ENCODE measurements around the gene PIK3C3. TPM values are rescaled to one million over a fixed set of nuclear protein-coding genes. Genes with fewer than 3 reads are reported as not detected.

Gene PIK3C3
- total and polyA plus RNA-seq, 2 experiments from 2014 or later: 24.9 to 54.7 TPM

GRCh38 chr18:41985914-41986313, 30.9 kb downstream of the PIK3C3 start:
- Histone ChIP-seq H3K27me3 (no peaks in the 10 kb centered on the region), H3K4me2 (no peak overlapping the region), H3K79me2 (no peaks in the 10 kb centered on the region), H3K27ac (no peak overlapping the region), H3K4me1 (ENCODE audit: insufficient read depth) (no peaks in the 10 kb centered on the region), H3K9me3 (ENCODE audit: low read depth) (no peaks in the 10 kb centered on the region), H3K36me3 (replicated peaks; ENCODE audit: insufficient read depth, low read depth) (no peaks in the 10 kb centered on the region), H3K4me3 (no peak overlapping the region), H2AFZ (no peak overlapping the region), H4K20me1 (ENCODE audit: insufficient read depth, poor library complexity, severe bottlenecking) (peaks cover 6% of the 10 kb centered on the region), H3K9me2 (replicated peaks; ENCODE audit: insufficient read depth) (no peaks in the 10 kb centered on the region)
- TF ChIP-seq, protein P1, sequence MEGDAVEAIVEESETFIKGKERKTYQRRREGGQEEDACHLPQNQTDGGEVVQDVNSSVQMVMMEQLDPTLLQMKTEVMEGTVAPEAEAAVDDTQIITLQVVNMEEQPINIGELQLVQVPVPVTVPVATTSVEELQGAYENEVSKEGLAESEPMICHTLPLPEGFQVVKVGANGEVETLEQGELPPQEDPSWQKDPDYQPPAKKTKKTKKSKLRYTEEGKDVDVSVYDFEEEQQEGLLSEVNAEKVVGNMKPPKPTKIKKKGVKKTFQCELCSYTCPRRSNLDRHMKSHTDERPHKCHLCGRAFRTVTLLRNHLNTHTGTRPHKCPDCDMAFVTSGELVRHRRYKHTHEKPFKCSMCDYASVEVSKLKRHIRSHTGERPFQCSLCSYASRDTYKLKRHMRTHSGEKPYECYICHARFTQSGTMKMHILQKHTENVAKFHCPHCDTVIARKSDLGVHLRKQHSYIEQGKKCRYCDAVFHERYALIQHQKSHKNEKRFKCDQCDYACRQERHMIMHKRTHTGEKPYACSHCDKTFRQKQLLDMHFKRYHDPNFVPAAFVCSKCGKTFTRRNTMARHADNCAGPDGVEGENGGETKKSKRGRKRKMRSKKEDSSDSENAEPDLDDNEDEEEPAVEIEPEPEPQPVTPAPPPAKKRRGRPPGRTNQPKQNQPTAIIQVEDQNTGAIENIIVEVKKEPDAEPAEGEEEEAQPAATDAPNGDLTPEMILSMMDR (IDR thresholded peaks at IDR 0.05; ENCODE audit: poor library complexity): no peak
- TF ChIP-seq EZH2phosphoT487 (IDR thresholded peaks at IDR 0.05; ENCODE audit: low read depth, severe bottlenecking, unreplicated experiment) (no peak), EZH2 (IDR thresholded peaks at IDR 0.05; ENCODE audit: borderline replicate concordance) (no peak)
- 94% methylated on average over 2 of the region's 2 CpGs for WGBS (ENCODE audit: low lambda C conversion rate, missing lambda C conversion rate)
- no peak for DNase-seq (ENCODE audit: low spot score)

GRCh38 chr18:41989508-41989907, 34.5 kb downstream of the PIK3C3 start:
- H3K9me3 ChIP-seq (ENCODE audit: low read depth): no peaks in the 10 kb centered on the region
- H3K79me2 ChIP-seq: no peaks in the 10 kb centered on the region
- TF ChIP-seq EZH2 (IDR thresholded peaks at IDR 0.05; ENCODE audit: borderline replicate concordance) (no peak), EZH2phosphoT487 (IDR thresholded peaks at IDR 0.05; ENCODE audit: low read depth, severe bottlenecking, unreplicated experiment) (no peak)
- TF ChIP-seq, protein P1 (IDR thresholded peaks at IDR 0.05; ENCODE audit: poor library complexity): no peak
- no peak overlapping the region for H2AFZ ChIP-seq
- H3K36me3 ChIP-seq (replicated peaks; ENCODE audit: insufficient read depth, low read depth): no peaks in the 10 kb centered on the region
- 82% methylated on average over 5 of the region's 5 CpGs for WGBS (ENCODE audit: low lambda C conversion rate, missing lambda C conversion rate)
- no peak for DNase-seq (ENCODE audit: low spot score)
- H3K27me3 ChIP-seq: no peaks in the 10 kb centered on the region
- no peak overlapping the region for H3K4me2 ChIP-seq
- H4K20me1 ChIP-seq (ENCODE audit: insufficient read depth, poor library complexity, severe bottlenecking): no peaks in the 10 kb centered on the region
- H3K9me2 ChIP-seq (replicated peaks; ENCODE audit: insufficient read depth): no peaks in the 10 kb centered on the region
- no peak overlapping the region for H3K27ac ChIP-seq
- H3K4me3 ChIP-seq: no peak overlapping the region
- no peaks in the 10 kb centered on the region for H3K4me1 ChIP-seq (ENCODE audit: insufficient read depth)

- Histone ChIP-seq H3K4me1 (ENCODE audit: insufficient read depth) (no peaks in the 10 kb centered on the region), H3K9me2 (replicated peaks; ENCODE audit: insufficient read depth) (no peaks in the 10 kb centered on the region), H3K4me2 (no peak overlapping the region), H3K9me3 (ENCODE audit: low read depth) (no peaks in the 10 kb centered on the region), H3K27ac (no peak overlapping the region), H3K4me3 (no peak overlapping the region), H3K79me2 (no peaks in the 10 kb centered on the region), H4K20me1 (ENCODE audit: insufficient read depth, poor library complexity, severe bottlenecking) (no peaks in the 10 kb centered on the region), H3K36me3 (replicated peaks; ENCODE audit: insufficient read depth, low read depth) (no peaks in the 10 kb centered on the region), H3K27me3 (no peaks in the 10 kb centered on the region), H2AFZ (no peak overlapping the region)
- TF ChIP-seq EZH2phosphoT487 (IDR thresholded peaks at IDR 0.05; ENCODE audit: low read depth, severe bottlenecking, unreplicated experiment) (no peak), EZH2 (IDR thresholded peaks at IDR 0.05; ENCODE audit: borderline replicate concordance) (no peak)
- TF ChIP-seq, protein P1 (IDR thresholded peaks at IDR 0.05; ENCODE audit: poor library complexity): no peak
- DNase-seq (ENCODE audit: low spot score): no peak
- 81% methylated on average over 2 of the region's 2 CpGs for WGBS (ENCODE audit: low lambda C conversion rate, missing lambda C conversion rate)
Observed at GRCh38 chr18:41992066-41992465, 37.0 kb downstream of the PIK3C3 start.

DNA sequence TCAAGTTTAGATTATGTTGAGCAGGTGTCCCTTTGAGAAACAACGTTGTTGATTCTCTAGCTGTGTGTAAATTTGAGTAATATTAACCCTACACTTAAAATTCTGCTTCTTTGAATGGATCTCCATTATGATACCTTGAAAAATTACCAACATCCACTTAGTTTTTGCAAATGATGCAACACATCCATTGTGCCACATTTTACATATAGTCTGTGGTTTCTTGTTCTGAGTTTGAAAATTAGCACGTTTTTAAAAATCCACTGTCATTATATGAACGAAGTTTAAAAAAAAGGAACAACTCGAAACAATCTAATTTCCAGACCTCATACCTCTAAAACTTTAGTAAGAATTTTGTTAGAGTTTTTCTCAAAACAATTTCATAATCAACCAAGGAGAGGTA, 37.7 kb downstream of the PIK3C3 start:
- Histone ChIP-seq H3K27ac (no peak overlapping the region), H3K9me3 (ENCODE audit: low read depth) (no peaks in the 10 kb centered on the region), H3K36me3 (replicated peaks; ENCODE audit: insufficient read depth, low read depth) (no peaks in the 10 kb centered on the region), H3K4me1 (ENCODE audit: insufficient read depth) (no peaks in the 10 kb centered on the region), H3K79me2 (no peaks in the 10 kb centered on the region), H3K4me2 (no peak overlapping the region), H2AFZ (no peak overlapping the region), H3K9me2 (replicated peaks; ENCODE audit: insufficient read depth) (no peaks in the 10 kb centered on the region), H4K20me1 (ENCODE audit: insufficient read depth, poor library complexity, severe bottlenecking) (no peaks in the 10 kb centered on the region), H3K27me3 (no peaks in the 10 kb centered on the region), H3K4me3 (no peak overlapping the region)
- WGBS (ENCODE audit: low lambda C conversion rate, missing lambda C conversion rate): 94% methylated on average over 4 of the region's 4 CpGs
- no peak for DNase-seq (ENCODE audit: low spot score)
- TF ChIP-seq EZH2 (IDR thresholded peaks at IDR 0.05; ENCODE audit: borderline replicate concordance) (no peak), EZH2phosphoT487 (IDR thresholded peaks at IDR 0.05; ENCODE audit: low read depth, severe bottlenecking, unreplicated experiment) (no peak)
- TF ChIP-seq, protein P1 (IDR thresholded peaks at IDR 0.05; ENCODE audit: poor library complexity): no peak
